Suprapubic skin (tissue), 4 donors: ENCODE data around the gene LRRTM4.

Experiments used
- CTCF ChIP-seq, 2 donors: fragments of 200-600 bp in 1 of 2; fragments of 450-650 bp in 1 of 2; sonication (generic) in 1 of 2; IDR thresholded peaks; one replicate each; pipeline ENCODE4 v1.5.1; 2016 to 2019; ENCODE audit warnings: antibody characterized with exemption in 2 of 2, mild to moderate bottlenecking in 1 of 2, moderate library complexity in 1 of 2
- EP300 ChIP-seq: sonication (generic); formaldehyde crosslinking; IDR thresholded peaks from one replicate; pipeline ENCODE4 v1.6.1; 2017; ENCODE audit warnings: antibody characterized with exemption
- POLR2A ChIP-seq, 2 donors: fragments of 450-650 bp; IDR thresholded peaks; one replicate each; pipeline ENCODE4 v1.6.1; 2017; ENCODE audit warnings: antibody characterized with exemption in 2 of 2, mild to moderate bottlenecking in 2 of 2, moderate library complexity in 2 of 2
- POLR2AphosphoS5 ChIP-seq, 3 donors: sonication (generic); formaldehyde crosslinking; IDR thresholded peaks; one replicate each; pipeline ENCODE4 v1.6.1; 2017; ENCODE audit warnings: antibody characterized with exemption in 3 of 3

- TF ChIP-seq CTCF (IDR thresholded peaks at IDR 0.05): no peak
- no peak for TF ChIP-seq EP300
- no peak for TF ChIP-seq POLR2A (IDR thresholded peaks at IDR 0.05)
- TF ChIP-seq POLR2AphosphoS5 (IDR thresholded peaks at IDR 0.05): no peak
These were observed 728.4 kb downstream of the LRRTM4 start for GRCh38 chr2:76793647-76794334.
